ENCODE results near the gene PKM. TPM values are rescaled to one million over a fixed set of nuclear protein-coding genes. Genes with fewer than 3 reads are reported as not detected.

PKM gene
- total and polyA plus RNA-seq, 9 of the 15 experiments (the other 6 are each of a cell fraction or from before 2014, with no cell fraction given) = 140 to 825 (median 383) TPM

GRCh38 chr15:72231833-72232478 lies 966 bp upstream of the PKM start (continued):
- TF ChIP-seq NFRKB (IDR thresholded peaks at IDR 0.05; ENCODE audit: low read depth) (no peak), IRF9 (tag; IDR thresholded peaks at IDR 0.05) (no peak), NCOA2 (IDR thresholded peaks at IDR 0.05; ENCODE audit: partially characterized antibody in 2 of 2) (no peak), HLTF (IDR thresholded peaks at IDR 0.05) (no peak), MEF2D (tag; conservative IDR thresholded peaks at IDR 0.05; ENCODE audit: low read depth) (no peak), FOXJ3 (CRISPR knock-in tag; IDR thresholded peaks at IDR 0.05) (no peak), JUN (IDR thresholded peaks at IDR 0.05; ENCODE audit: borderline replicate concordance, low read depth, low read length) (peak; percentile 38; the same call in 1 of the 2 replicates), JUN (CRISPR knock-in tag; IDR thresholded peaks at IDR 0.05; ENCODE audit: borderline replicate concordance) (no peak), COPS2 (conservative IDR thresholded peaks at IDR 0.05) (no peak), TCF7 (IDR thresholded peaks at IDR 0.05; ENCODE audit: borderline replicate concordance) (peak; percentile 57; the same call in 1 of the 2 replicates), BCL6 (CRISPR knock-in tag; IDR thresholded peaks at IDR 0.05) (no peak), PRMT5 (CRISPR knock-in tag; IDR thresholded peaks at IDR 0.05) (no peak), XRCC5 (IDR thresholded peaks at IDR 0.05; ENCODE audit: low read depth, low read length) (no peak), DDX20 (tag; IDR thresholded peaks at IDR 0.05; ENCODE audit: low read depth) (no peak), POLR2AphosphoS5 (IDR thresholded peaks at IDR 0.05; ENCODE audit: control insufficient read depth, insufficient read depth, low read depth, low read length) (peak; percentile 91), IRF1 (CRISPR knock-in tag; IDR thresholded peaks at IDR 0.05; ENCODE audit: borderline replicate concordance) (no peak), SMARCA5 (IDR thresholded peaks at IDR 0.05) (no peak), TSC22D4 (tag; IDR thresholded peaks at IDR 0.05) (no peak), BCLAF1 (IDR thresholded peaks at IDR 0.05; ENCODE audit: borderline replicate concordance in 1 of 2, control insufficient read depth in 1 of 2, low read depth in 2 of 2, low read length in 1 of 2) (no peak), HMG20A (CRISPR knock-in tag; conservative IDR thresholded peaks at IDR 0.05) (no peak), EGR1 (conservative IDR thresholded peaks at IDR 0.05) (no peak), ZNF444 (CRISPR knock-in tag; IDR thresholded peaks at IDR 0.05) (no peak), OTX1 (CRISPR knock-in tag; IDR thresholded peaks at IDR 0.05) (no peak), BACH1 (tag; IDR thresholded peaks at IDR 0.05) (peak; percentile 56; the same call in 1 of the 2 replicates), CEBPB (tag; IDR thresholded peaks at IDR 0.05) (no peak)
